Activated CD8-positive, alpha-beta T cell treated with anti-CD3 and anti-CD28 coated beads for 36 hours (primary cell): ENCODE results near the gene PSMG1. TPM values are rescaled to one million over a fixed set of nuclear protein-coding genes. Genes with fewer than 3 reads are reported as not detected.
"Not testable (repeated sequence)": the region's sequence is repeated elsewhere in the genome, so short reads cannot be mapped to it uniquely, and the experiment has no call there.

Source experiments
- ATAC-seq: fragments of 200-7000 bp; cut with Tn5 transposase; one replicate; pipeline ENCODE4 v1.10.0; 2021; ENCODE audit warnings: mild to moderate bottlenecking, moderate library complexity
- CTCF ChIA-PET: fragments of 350-600 bp; sonication (Branson Sonifier 250); formaldehyde crosslinking; loops from one replicate; lab custom pipeline; 2021; ENCODE audit warnings: antibody characterized with exemption; lab: Charles Lee
- POLR2A ChIA-PET: fragments of 350-600 bp; sonication (Branson Sonifier 250); formaldehyde crosslinking; loops from one replicate; lab custom pipeline; 2021; ENCODE audit warnings: antibody characterized with exemption; lab: Charles Lee
- DNase-seq: peaks from one replicate; pipeline ENCODE4 v3.0.0-alpha.2; 2020
- H3K27ac Mint-ChIP-seq: one replicate; pipeline ENCODE4 v1.8.0; 2021; ENCODE audit warnings: mild to moderate bottlenecking, mixed read lengths
- H3K27me3 Mint-ChIP-seq: one replicate; pipeline ENCODE4 v1.8.0; 2021; ENCODE audit warnings: mixed read lengths
- H3K36me3 Mint-ChIP-seq: one replicate; pipeline ENCODE4 v1.8.0; 2021; ENCODE audit warnings: low read depth, mixed read lengths
- H3K4me1 Mint-ChIP-seq: one replicate; pipeline ENCODE4 v1.8.0; 2021; ENCODE audit warnings: low read depth, mixed read lengths
- H3K4me3 Mint-ChIP-seq: one replicate; pipeline ENCODE4 v1.8.0; 2021; ENCODE audit warnings: mild to moderate bottlenecking, moderate library complexity, mixed read lengths
- H3K9me3 Mint-ChIP-seq: one replicate; pipeline ENCODE4 v1.8.0; 2021; ENCODE audit warnings: mixed read lengths
- CTCF ChIP-seq: fragments of 200-600 bp; IDR thresholded peaks from one replicate; pipeline ENCODE4 v1.8.0; 2022; ENCODE audit warnings: antibody characterized with exemption, mild to moderate bottlenecking
- intact Hi-C: fragments of 100-400 bp; cut with micrococcal nuclease; formaldehyde crosslinking; loops from one replicate; pipeline ENCODE4 v1.10.0; 2022
- total RNA-seq, 2 experiments: library from RNA; stranded (reverse); gene quantifications; one replicate each; pipeline ENCODE4 v1.2.3, GENCODE V29; 2021

Gene PSMG1
- total RNA-seq, 2 experiments from 2014 or later: 90.9 to 107 TPM

- no peaks in the 10 kb centered on the region for H3K27me3 Mint-ChIP-seq
- H3K4me1 Mint-ChIP-seq: peaks cover 26% of the 10 kb centered on the region
- ChIA-PET CTCF (interaction anchor here (0.7 kb wide), 1 partner anchor 13 kb away, joined by 3 read pairs; no protein-coding TSS in a partner anchor), POLR2A (no interaction called here)
- H3K4me3 Mint-ChIP-seq: no peak overlapping the region
- ATAC-seq (no peak), DNase-seq (no peak)
- no peak for TF ChIP-seq CTCF
- peaks cover 22% of the 10 kb centered on the region for H3K36me3 Mint-ChIP-seq
- no peak overlapping the region for H3K27ac Mint-ChIP-seq
- no peaks in the 10 kb centered on the region for H3K9me3 Mint-ChIP-seq
- intact Hi-C loops: no loop called here
Observed at GRCh38 chr21:39221282-39221996, 38.2 kb upstream of the PSMG1 start.

GRCh38 chr21:39220875-39221274 is 37.6 kb upstream of the PSMG1 start:
- CTCF ChIA-PET: interaction anchor here (0.7 kb wide), 1 partner anchor 14 kb away, joined by 3 read pairs; no protein-coding TSS in a partner anchor
- POLR2A ChIA-PET: not testable (repeated sequence)

GRCh38 chr21:39220150-39220549 is 36.9 kb upstream of the PSMG1 start:
- H3K9me3 Mint-ChIP-seq: no peaks in the 10 kb centered on the region
- peak overlapping the region; percentile 34 for H3K27ac Mint-ChIP-seq
- no peak overlapping the region for H3K4me3 Mint-ChIP-seq
- no peak for DNase-seq
- intact Hi-C loops: no loop called here
- CTCF ChIA-PET: no interaction called here
- no peaks in the 10 kb centered on the region for H3K27me3 Mint-ChIP-seq
- H3K4me1 Mint-ChIP-seq: peaks cover 20% of the 10 kb centered on the region
- TF ChIP-seq CTCF: no peak
- no peak for ATAC-seq
- POLR2A ChIA-PET: no interaction called here
- peaks cover 22% of the 10 kb centered on the region for H3K36me3 Mint-ChIP-seq

More at GRCh38 chr21:39220875-39221274, 37.6 kb upstream of the PSMG1 start:
- intact Hi-C loops, H3K9me3 Mint-ChIP-seq, H3K27me3 Mint-ChIP-seq, DNase-seq, H3K4me3 Mint-ChIP-seq, H3K27ac Mint-ChIP-seq, ATAC-seq: not testable (repeated sequence)
- H3K36me3 Mint-ChIP-seq: peaks cover 21% of the 10 kb centered on the region
- H3K4me1 Mint-ChIP-seq: peaks cover 23% of the 10 kb centered on the region

GRCh38 chr21:39218082-39218409 is 34.8 kb upstream of the PSMG1 start:
- TF ChIP-seq CTCF: no peak
- H3K4me1 Mint-ChIP-seq: peaks cover 20% of the 10 kb centered on the region
- no peak overlapping the region for H3K4me3 Mint-ChIP-seq
- ChIA-PET CTCF (interaction anchor here (1.1 to 1.3 kb wide), 3 partner anchors 14 to 223 kb away, joined by 3 to 4 read pairs (median 4); no protein-coding TSS in a partner anchor), POLR2A (interaction anchor here (0.7 to 0.8 kb wide), 2 partner anchors 8 to 22 kb away, joined by 3 read pairs; no protein-coding TSS in a partner anchor)
- H3K36me3 Mint-ChIP-seq: peaks cover 20% of the 10 kb centered on the region
- H3K9me3 Mint-ChIP-seq: no peaks in the 10 kb centered on the region
- ATAC-seq (no peak), DNase-seq (no peak)
- intact Hi-C loops: no loop called here
- no peak overlapping the region for H3K27ac Mint-ChIP-seq
- no peaks in the 10 kb centered on the region for H3K27me3 Mint-ChIP-seq

- DNase-seq (no peak), ATAC-seq (no peak)
- no peak for TF ChIP-seq CTCF
- peaks cover 19% of the 10 kb centered on the region for H3K36me3 Mint-ChIP-seq
- CTCF ChIA-PET: interaction anchor here (1.3 kb wide), 1 partner anchor 14 kb away, joined by 4 read pairs; no protein-coding TSS in a partner anchor
- H3K9me3 Mint-ChIP-seq: no peaks in the 10 kb centered on the region
- H3K27me3 Mint-ChIP-seq: no peaks in the 10 kb centered on the region
- POLR2A ChIA-PET: interaction anchor here (0.7 kb wide), 1 partner anchor 9 kb away, joined by 3 read pairs; no protein-coding TSS in a partner anchor
- intact Hi-C loops: no loop called here
- no peak overlapping the region for H3K27ac Mint-ChIP-seq
- peaks cover 20% of the 10 kb centered on the region for H3K4me1 Mint-ChIP-seq
- H3K4me3 Mint-ChIP-seq: no peak overlapping the region
Observed at GRCh38 chr21:39217356-39218081, 34.3 kb upstream of the PSMG1 start.
